Glomerular endothelial cell (primary cell): ENCODE measurements around the gene SLC4A8. TPM values are rescaled to one million over a fixed set of nuclear protein-coding genes. Genes with fewer than 3 reads are reported as not detected.
"Not testable (repeated sequence)": the region's sequence is repeated elsewhere in the genome, so short reads cannot be mapped to it uniquely, and the experiment has no call there.

Source experiments
- DNase-seq: peaks from one replicate; pipeline ENCODE4 v3.0.0-alpha.2; 2011; ENCODE audit warnings: low read depth, low spot score; ENCODE audit errors: extremely low read depth
- total RNA-seq: library from RNA; depleted of rRNA; stranded (reverse); fragments of >200 nt; gene quantifications from 2 replicates; pipeline ENCODE4 v1.2.3, GENCODE V29; 2015

The SLC4A8 gene
- total RNA-seq, 1 donor from 2014 or later: 3.4 TPM

- DNase-seq: peak; percentile 48
These were observed 3.3 kb upstream of the SLC4A8 start for GRCh38 chr12:51421266-51421884.

- DNase-seq: no peak
These were observed 453 bp upstream of the SLC4A8 start for GRCh38 chr12:51424094-51424661.

GRCh38 chr12:51428256-51428655 lies 3.6 kb downstream of the SLC4A8 start:
- DNase-seq: no peak

- no peak for DNase-seq
These were observed 5.1 kb downstream of the SLC4A8 start for GRCh38 chr12:51429700-51430099.

- no peak for DNase-seq
These were observed 5.7 kb downstream of the SLC4A8 start for GRCh38 chr12:51430196-51430895.

- DNase-seq: no peak
These were observed 8.3 kb downstream of the SLC4A8 start for GRCh38 chr12:51432921-51433320.

- no peak for DNase-seq
These were observed 9.7 kb downstream of the SLC4A8 start for GRCh38 chr12:51434305-51434704.

GRCh38 chr12:51437431-51437830 lies 12.8 kb downstream of the SLC4A8 start:
- DNase-seq: no peak

- no peak for DNase-seq
These were observed 14.7 kb downstream of the SLC4A8 start for GRCh38 chr12:51439330-51439729.

- DNase-seq: no peak
These were observed 17.0 kb downstream of the SLC4A8 start for GRCh38 chr12:51441583-51441982.

- DNase-seq: no peak
These were observed 17.7 kb downstream of the SLC4A8 start for GRCh38 chr12:51442324-51442723.

GRCh38 chr12:51443573-51443972 lies 18.9 kb downstream of the SLC4A8 start:
- DNase-seq: no peak

- no peak for DNase-seq
These were observed 24.1 kb downstream of the SLC4A8 start for GRCh38 chr12:51448618-51449256.

- DNase-seq: no peak
These were observed 25.1 kb downstream of the SLC4A8 start for GRCh38 chr12:51449580-51450246.

GRCh38 chr12:51450333-51450732 lies 25.7 kb downstream of the SLC4A8 start:
- no peak for DNase-seq

- DNase-seq: no peak
These were observed 26.2 kb downstream of the SLC4A8 start for GRCh38 chr12:51450806-51451205.

- DNase-seq: not testable (repeated sequence)
These were observed 29.4 kb downstream of the SLC4A8 start for GRCh38 chr12:51454016-51454415.

GRCh38 chr12:51455050-51455449 lies 30.4 kb downstream of the SLC4A8 start:
- not testable (repeated sequence) for DNase-seq

- DNase-seq: no peak
These were observed 34.0 kb downstream of the SLC4A8 start for GRCh38 chr12:51458635-51459034.

GRCh38 chr12:51460519-51460918 lies 35.9 kb downstream of the SLC4A8 start:
- DNase-seq: no peak

- no peak for DNase-seq
These were observed 40.9 kb downstream of the SLC4A8 start for GRCh38 chr12:51465491-51465890.
